Measurements from ENCODE around the gene ZNF737.

- TF ChIP-seq POLR2A (IDR thresholded peaks at IDR 0.05; ENCODE audit: low read depth, low read length): no peak
- TF ChIP-seq CTCF (conservative IDR thresholded peaks at IDR 0.05; ENCODE audit: low read depth, low read length): peak; percentile 9; the same call in 1 of the 2 replicates
- no peak for TF ChIP-seq SMC3 (IDR thresholded peaks at IDR 0.05; ENCODE audit: low read depth, low read length)
- no peak for TF ChIP-seq MAFK (IDR thresholded peaks at IDR 0.05; ENCODE audit: low read depth, low read length)
- no peak for TF ChIP-seq RAD21 (IDR thresholded peaks at IDR 0.05; ENCODE audit: low read length)
- no peak for TF ChIP-seq CEBPB (IDR thresholded peaks at IDR 0.05; ENCODE audit: low read depth, low read length)
- no peak for TF ChIP-seq USF2 (IDR thresholded peaks at IDR 0.05; ENCODE audit: low read depth, low read length)
- no peak for TF ChIP-seq RCOR1 (IDR thresholded peaks at IDR 0.05; ENCODE audit: insufficient replicate concordance, low read length)
Measured at GRCh38 chr19:20565321-20566018, at the start of gene ZNF737.

Measured in IMR-90 (cell line).